Fibroblast of gingiva (primary cell): ENCODE results near the gene SERPINB8.

Experiments used
- DNase-seq: peaks from one replicate; pipeline ENCODE4 v3.0.0-alpha.2; 2011; ENCODE audit warnings: low read depth

Gene SERPINB8

GRCh38 chr18:64019922-64020756 is 50.3 kb downstream of the SERPINB8 start:
- no peak for DNase-seq

GRCh38 chr18:64026350-64026749 is 56.5 kb downstream of the SERPINB8 start:
- no peak for DNase-seq

- no peak for DNase-seq
These were observed 58.2 kb downstream of the SERPINB8 start for GRCh38 chr18:64027931-64028695.

- no peak for DNase-seq
These were observed 59.2 kb downstream of the SERPINB8 start for GRCh38 chr18:64029096-64029495.

- DNase-seq: no peak
These were observed 61.5 kb downstream of the SERPINB8 start for GRCh38 chr18:64031411-64031810.

GRCh38 chr18:64032312-64032711 is 62.4 kb downstream of the SERPINB8 start:
- no peak for DNase-seq

GRCh38 chr18:64037812-64038414 is 68.0 kb downstream of the SERPINB8 start:
- no peak for DNase-seq
